ENCODE results near the gene RPS27L.
A peak's percentile ranks its signal among the peaks of the same experiment; 100 is the strongest.

RPS27L gene

DNA sequence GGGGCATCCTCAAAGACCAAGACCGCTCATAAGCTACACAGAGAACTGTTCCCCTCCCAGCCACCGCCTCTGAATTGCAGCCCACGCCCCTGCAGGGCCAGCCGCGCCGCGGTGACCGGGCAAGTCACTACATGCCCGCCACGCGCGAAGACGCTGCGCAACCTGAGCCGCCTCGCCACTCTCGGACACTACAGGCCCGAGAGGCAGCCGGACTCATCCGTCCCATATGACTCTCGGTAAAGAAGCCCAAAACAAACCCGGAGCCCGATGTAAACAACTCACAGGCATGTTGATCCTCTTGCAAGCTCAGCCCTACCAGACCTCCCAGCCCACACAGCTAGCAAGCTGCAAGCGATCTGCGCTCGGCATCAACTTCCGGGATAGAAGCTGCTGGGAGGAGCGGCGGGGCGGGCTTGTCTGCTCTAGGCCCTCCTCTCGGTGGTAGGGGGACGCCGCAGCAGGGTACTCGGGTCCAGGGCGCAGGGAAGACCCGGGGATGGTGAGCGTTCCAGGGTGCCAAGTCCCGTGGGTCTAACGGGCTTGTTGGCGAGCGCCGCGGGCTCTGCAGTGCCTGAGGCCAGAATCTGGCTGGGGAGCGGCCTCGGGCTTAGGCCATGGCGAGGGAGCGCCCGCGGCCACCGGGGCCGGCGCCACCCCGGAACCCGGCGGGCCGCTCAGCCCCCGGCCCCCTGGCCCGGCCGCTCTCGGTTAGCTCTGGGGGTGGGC, at the start of gene RPS27L:
TSS of gene RPS27L (minus strand) at position 360 of the 726 bp plus-strand sequence. CDS start at position 288, 72 bp downstream.
- peak; percentile 76 to 94 (median 91) for DNase-seq

DNA sequence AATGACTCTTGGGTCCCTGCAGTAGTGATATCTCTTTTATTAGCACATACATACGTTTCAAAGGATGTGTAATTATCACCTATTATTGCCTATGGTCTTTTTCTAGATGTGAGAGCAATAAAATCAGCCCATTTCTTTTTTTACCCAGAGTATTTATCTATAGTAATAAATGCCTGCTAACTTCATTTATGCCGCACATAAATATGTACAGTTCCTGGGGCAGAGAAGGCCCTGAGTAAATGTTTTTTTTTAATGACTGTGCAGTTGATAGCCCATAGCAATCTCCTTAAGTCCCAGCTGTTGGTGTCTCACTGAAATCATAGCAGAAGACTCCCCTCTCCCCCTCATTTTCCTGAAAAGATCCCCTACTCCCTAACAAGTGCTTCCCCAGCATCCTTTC, 48.8 kb upstream of the RPS27L start:
- DNase-seq, result no peak

DNA sequence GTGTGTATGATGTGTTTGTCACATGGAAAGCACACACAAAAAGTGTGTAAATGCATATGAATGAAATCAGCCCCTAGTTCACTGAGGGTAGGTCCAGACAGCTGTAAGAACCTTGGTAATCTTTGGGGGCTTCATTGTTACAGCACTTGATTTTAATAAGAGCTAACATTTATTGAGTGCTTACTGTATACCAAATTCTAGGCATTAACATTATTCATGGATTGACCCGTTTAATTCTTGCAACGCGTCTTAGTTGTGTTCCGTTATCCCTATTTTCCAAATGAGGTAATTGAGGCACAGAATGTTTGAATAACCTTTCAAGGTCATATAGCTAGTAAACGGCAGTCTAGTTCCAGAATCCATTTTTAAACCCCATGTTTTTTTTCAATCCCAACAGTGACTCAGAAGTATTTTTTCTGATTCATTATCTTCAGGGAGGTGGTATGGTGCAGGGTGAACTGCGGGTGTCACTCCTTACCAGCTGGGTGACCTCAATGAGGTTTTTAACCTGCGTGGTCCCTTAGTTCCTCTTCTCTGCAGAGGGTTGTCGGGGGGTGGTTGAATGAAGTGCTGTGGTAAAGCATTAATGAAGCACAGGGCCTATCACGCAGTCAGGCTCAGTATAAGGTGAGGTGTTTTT, 46.3 kb upstream of the RPS27L start:
- DNase-seq, result no peak

DNA sequence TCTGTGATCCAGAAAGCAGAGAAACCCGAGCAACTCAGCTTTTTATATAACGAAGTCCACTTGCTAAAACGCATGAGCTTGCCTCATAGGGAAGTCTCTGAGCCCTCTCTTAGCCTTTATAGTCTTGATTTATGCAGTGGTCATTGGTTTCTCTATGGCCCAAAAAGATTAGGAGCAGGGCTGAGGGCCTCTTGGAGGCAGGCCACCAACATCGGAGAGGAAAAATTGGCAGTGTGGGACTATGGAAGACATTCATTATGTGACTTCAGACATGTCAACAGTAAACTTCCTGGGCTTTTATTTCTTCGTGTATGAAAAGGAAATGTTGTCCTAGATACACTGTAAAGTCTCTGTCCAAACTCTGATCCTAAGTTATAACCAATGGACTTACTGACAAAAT, 45.6 kb upstream of the RPS27L start:
- DNase-seq, result no peak

DNA sequence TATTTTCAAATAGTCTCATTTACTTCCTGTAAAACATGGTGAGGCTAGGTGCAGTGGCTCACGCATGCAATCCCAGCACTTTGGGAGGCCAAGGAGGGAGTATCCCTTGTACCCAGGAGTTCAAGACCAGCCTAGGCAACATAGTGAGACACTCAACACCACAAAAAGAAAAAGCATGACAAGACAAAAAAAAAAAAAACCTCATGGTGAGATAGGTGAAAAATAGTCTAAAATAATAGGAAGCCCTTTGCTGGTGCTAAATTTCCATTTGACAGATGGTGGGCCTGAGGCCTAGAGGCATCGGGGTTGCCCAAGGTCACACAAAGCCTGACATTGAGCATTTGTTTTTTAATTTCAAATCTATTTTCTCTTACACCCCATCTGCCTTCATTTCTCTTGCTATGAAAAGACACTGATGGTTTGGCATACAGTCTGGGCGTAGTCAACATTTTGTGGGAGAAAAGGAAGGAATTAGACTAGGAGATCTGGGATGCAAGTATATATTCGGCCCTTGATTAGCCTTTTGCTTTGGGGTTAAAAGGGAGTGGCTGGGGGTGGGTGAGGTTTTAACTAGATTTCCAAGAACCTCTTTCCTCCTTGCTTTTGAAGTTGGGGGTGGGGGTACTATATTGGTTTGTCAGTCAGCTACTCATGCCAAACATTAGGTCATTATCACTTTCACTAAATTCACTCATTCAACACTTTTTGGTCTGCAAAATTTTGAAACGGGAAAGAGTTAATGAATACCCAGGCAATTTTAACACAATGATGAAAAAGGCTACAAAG, 43.4 kb upstream of the RPS27L start:
- DNase-seq, result no peak

DNA sequence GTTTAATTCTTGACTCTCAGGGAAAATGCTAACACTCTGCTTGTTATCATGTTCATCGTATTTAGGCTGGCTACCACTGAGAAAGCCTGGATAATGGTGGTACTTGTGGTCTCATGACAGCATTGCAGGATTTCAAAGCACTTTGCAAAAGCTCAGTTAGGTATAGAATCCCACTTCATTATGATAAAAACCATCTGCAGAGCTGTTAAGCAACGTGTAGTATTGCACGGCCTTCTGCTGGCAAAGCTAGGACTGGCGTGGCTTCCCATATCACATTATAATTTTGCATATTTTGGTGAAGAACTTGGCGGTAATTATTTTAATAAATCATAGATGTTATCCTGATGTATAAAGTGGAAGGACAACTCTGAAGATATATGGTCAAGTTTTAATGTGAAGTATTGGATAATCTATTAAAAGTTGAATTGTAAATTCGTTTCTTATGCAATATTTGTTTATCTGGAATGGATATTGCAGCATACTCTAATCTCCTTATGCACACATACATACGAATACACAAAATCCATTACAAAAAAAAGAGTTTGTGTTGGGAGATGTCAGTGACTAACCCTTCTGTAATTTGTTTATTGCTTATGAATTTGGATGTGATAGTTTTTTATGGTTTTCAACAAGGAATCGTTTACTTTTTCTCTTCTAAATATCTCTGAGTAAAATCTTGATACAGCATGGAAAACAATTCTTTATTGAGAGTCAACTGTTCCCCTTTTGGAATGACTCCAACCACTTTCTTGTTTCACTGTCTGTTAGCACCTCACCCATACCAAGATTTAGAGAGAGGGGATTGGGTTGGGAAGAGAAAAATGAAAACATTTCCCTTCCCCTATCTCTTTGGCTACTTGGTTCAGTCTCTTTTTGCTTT, 41.3 kb upstream of the RPS27L start:
- DNase-seq, result no peak

DNA sequence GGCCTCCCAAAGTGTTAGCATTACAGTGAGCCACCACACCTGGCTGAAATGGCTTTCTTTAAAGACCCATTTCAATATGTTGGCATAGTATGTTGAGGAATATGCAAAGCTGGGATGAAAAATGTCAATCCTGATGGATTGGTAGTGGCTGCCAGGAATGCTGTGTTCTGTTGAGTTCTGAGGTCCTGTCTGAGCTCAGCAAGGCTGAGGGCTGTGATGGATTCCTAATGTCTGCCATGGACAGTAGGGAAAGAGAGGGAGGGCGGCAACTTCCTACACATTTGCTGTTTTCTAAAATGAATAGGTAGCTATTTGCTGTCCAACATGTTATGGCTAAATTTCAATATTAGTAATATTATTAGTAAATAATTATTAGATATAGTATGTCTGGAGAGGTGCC, 40.3 kb upstream of the RPS27L start:
- no peak for DNase-seq

DNA sequence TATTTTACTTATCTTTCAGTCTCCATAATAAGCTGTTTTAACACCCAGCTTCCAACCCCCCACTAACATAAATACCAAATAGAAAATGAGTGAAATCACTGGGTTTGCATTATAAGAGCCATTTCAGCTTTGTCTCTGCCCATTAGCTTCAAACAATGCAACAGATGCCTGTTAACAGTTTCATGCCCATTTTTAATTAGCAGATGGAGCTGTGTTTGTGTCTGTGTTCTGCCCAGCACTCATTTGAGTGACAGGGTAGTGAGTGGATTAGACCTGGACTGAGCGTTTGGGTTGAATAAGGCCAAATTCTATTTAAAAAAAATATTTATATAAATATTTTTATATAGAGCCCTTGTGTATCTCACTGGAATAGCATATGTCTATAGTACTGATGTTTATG, 39.6 kb upstream of the RPS27L start:
- peak in 2 of 3 experiments; percentile 14 to 66 for DNase-seq

DNA sequence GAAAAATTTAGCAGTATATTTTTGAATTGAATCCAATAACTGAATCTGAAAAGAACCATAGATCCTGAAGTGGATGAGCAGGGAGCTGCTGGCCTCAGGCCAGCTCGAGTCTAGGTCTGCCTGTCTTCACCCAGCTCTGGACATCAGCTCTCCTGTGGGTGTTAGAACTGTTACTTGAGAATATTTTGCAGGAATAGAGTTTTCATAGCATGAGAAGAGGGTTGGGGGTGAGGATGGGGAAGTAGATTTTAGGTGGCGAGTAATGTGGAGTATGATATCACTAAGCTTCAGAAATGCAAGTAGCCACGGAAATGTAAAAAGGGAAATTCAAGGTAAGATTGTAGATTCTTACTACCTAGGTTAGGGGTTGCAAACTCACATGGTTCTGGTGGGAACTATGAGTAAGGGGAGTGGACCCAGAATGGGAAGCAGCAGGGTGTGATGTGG, 38.3 kb upstream of the RPS27L start:
- DNase-seq, result peak in 1 of 3 experiments; percentile 34

DNA sequence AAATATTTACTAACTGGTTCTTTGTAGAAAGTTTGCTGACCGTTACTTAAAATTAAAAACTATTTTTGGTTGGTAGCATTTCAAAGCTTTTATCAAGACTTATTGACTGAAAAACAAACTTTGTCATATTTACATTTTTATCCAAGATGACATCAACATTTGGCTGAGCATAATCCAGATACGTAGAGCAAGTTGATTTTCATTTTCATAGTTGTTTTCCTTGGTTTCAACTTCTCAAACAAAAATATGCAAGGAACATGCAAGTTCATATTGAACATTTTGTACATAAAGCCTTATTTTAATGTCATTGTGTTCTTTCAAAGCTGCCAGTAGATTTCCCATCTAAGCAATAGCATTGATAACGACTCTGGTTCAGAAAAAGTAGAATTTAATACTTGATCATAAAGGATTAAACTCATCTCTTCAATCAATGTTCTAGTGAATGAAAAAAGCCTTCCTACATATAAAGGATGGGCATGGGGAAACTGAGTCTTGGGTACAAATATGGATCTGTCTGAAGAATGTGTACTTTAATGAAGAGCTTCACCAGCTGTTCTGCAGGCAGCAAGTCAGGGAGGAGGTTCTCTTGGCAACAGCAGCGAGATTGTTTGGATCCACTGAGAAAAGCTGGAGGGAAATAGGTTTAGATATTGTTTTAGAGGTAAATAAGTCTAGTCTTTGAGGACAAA, 37.7 kb upstream of the RPS27L start:
- no peak for DNase-seq

DNA sequence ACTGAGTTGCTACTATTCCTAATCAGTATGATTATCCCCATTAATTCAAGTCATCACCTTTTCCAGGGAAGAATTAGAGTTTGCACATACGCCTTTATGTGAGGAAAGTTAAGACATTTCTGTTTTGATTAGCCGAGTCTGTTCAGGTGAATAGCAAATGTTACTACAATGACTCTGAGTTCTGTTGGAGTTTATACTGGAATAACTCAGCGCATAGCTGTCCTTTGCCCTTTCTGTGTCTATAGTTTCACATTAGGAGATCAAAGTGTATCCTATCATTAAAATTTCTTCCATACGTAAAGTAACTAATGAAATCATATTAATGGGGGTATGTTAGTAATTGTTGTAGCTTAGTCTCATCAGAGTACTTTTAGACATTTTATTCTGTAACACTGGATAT, 37.0 kb upstream of the RPS27L start:
- DNase-seq, result no peak

DNA sequence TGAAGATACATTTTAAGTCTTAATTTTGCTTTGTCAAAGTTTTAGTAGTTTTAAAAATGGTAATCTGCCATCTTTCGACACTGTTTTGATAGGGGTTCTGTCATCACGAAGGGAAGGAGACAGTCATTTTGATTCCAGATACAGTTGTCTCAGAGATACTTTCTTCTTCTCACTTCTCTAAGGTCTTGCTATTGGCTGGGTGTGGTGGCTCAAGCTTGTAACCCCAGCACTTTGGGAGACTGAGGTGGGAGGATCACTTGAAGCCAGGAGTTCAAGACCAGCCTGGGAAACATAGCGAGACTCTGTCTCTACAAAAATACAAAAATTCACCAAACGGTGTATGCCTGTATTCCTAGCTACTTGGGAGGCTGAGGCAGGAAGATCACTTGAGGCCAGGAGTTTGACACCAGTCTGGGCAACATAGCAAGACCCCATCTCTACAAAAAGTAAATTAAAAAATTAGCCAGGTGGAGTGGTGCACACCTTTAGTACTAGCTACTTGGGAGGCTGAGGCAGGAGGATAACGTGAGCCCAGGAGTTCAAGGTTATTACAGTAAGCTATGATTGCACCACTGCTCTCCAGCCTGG, 35.4 kb upstream of the RPS27L start:
- no peak for DNase-seq

DNA sequence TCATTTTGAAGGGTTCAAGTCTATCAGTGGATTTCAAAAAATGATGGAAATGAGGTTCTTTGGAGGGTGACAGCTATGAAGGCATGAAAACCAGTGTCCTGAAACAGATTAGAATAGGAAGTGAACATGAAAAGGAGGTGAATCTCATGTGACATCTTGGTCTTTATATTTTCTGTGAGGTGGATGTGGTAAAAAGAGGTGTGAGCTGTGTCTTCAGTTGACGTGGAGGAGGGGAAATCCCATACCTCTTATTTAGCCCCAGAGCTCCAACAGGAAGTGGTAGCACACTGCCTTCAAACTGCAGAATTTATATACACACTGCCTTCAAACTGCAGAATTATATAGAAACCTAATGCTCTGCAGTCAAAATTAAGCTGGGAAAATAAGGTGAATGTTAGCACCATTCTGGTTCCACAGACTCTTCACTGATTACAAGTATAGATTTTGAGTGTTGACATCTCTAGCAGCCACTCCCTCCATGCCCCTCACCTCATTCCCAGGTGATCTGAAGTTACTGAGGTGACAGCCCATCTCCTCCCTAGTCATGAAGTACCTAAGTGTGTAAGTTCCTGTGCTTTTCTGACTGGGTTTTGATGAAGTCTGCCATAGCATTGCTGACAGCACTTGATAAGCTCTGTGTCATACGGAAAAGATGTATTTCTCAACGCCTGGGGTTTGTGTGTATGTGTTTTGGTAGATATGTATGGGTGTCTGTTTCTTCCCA, 34.8 kb upstream of the RPS27L start:
- DNase-seq, result no peak

DNA sequence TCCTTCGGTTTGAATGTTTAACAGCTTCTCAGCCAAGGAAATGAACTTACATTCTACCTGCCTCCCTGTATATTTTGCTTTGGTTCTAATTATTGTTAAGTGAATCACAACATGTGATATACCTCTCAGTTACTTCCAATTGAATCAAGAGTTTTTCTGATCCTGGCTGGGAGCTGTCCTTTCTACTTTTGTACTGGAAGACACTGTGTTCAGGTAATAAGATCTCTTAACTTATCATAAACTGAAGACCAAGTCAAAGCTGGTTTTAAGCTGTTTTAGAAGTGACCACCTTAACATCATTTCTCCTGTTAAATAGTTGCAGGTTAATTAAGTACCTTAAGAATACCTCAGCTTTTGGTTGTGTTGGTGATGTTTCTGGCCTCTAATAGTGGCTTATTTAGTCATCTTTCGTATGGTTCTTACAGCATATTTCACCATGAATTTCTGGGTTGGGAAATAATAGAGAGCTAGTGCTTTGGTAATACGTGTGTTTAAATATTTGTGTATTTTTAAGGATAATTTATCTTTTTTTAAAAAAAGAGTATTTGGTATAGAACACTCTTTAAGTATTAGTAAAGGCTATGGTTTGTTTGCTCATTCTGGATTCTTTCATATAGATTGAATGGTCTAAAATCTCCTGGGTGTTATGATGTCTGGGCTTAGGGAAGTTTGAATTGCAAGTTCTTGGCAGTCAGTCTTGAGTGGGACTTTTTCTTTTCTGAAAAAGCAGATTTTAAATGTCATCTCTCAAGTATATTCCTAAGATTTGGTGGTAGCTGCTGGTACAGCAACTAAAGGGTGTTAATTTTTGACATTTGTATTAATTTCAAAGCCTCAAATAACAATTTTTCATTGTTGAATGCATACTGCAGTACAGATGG, 33.7 kb upstream of the RPS27L start:
- DNase-seq, result no peak

DNA sequence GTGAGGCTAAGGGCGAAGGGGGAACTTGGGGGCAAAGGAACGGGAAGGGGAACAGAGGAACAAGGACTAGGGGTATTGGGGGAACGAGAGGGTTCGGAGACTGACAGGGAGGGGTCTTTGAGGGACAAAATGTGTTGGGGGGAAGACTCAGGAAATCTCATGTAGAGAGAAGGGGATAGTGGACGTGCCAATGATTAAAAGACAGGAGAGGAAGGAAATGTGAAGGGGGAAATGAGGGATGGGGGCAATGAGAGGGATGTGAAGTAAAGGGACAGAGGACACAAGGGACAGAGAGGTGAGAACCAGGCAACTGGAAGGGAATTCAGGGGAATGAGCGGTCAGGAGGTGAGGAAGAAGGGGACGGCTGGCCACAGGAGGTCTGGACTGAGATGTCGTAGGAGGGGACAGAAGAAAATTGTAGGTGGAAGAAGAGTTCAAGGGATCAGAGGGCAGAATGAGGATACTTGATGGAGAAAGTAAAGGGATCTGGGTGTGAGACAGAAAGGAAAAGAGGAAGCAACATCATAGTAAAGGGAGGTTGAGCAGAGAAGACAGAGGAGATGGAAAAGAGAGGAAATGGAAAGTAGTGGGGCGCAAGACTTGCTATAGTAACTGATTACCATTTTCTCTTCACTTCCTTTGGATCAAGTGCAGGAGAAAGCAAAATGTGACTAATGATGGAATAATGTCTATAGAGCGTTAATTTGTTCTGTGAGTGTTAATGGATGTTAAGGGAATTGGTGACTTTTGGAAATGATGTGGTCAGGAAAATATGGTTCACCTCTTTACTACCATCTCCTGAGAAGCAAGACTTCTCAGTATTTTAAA, 32.9 kb upstream of the RPS27L start:
- DNase-seq, result peak in 1 of 3 experiments; percentile 64

DNA sequence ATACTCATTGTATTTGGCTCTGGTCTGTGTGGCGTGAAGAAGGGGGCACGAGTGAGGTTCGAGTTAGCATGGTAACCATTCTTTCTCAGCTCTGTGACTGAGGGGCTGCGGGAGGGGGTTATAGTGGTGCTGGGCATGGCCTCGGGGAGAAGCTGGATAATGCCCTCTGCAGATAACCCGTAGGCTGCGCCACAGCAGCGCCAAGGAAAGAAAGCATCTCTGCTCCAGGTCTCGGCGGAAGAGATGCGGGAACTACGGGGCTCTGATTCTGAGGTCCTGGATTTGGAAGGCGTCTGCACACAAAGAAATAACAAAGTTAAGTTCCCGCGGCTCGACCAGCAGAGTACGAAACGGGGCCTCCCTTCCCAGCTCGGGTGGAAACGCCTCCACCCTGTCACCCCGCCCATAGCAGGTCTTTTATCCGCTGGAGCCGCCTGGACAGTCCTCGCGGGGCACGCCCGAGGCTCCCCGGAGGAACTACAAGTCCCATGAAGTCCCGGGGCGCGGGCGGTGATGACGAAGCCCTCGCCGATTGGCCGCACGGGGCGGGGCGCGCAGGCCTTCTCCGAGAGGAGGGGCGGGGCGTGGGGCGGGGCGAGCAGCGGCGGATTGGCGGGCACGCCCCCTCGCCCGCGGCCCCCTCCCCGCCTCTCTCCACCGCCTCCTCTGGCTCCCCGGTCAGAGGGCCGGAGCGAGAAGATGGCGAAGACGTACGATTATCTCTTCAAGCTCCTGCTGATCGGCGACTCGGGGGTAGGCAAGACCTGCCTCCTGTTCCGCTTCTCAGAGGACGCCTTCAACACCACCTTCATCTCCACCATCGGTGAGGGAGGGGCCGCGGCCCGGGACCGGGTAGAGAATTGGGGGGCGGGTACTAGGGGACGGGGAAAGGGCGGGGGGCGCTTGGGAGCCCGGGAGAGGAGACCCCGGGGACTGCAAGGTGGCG, 31.9 kb upstream of the RPS27L start, which contains the start of gene RAB8B:
TSS of gene RAB8B (plus strand) at position 681 of the 946 bp plus-strand sequence. CDS start at position 700, 19 bp downstream.
- peak; percentile 87 to 98 (median 97) for DNase-seq

DNA sequence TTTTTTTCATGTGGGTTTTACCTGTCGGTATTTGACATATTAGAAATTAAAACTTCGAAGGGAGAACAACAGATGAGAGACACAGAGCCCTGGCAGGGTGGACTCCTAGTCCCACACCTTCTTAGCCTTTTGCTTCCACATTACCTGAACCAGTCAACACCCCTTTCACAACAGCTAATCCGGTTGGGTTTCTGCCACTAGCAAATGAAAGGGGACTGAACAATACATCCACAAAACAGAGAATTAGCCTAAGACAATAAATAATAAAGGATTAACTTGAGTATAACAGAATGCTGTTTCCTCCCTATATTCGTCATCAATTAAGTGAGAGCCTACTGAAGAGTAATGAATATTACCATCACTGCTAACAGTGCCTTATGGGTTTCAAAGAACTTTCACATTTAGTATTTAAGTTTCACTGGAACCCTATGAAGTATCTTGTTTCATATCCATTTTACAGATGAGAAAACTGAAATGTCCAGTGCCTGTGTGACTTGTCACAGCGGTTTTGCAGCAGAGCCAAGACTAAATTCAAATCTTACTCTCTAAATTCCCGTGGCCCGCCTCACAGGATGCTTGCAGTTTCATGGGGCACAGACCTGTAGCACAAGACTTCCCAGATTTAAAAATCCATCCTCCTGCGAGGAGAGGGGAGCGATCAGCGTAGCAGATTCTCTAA, 31.1 kb upstream of the RPS27L start:
- DNase-seq, result no peak
